GM23248 (cell line): Measurements from ENCODE around the gene ZNF385D.

Experiments
- EZH2 ChIP-seq: fragments of 200-600 bp; sonication (generic); IDR thresholded peaks from 2 replicates; pipeline ENCODE4 v1.6.1; 2018; ENCODE audit warnings: antibody characterized with exemption, mild to moderate bottlenecking; ENCODE audit not compliant: insufficient read depth, poor library complexity, severe bottlenecking
- EZH2phosphoT487 ChIP-seq: fragments of 200-600 bp; sonication (generic); IDR thresholded peaks from 2 replicates; pipeline ENCODE4 v1.6.1; 2018; ENCODE audit warnings: antibody characterized with exemption, moderate library complexity, mild to moderate bottlenecking, low read depth; ENCODE audit not compliant: insufficient read depth

DNA sequence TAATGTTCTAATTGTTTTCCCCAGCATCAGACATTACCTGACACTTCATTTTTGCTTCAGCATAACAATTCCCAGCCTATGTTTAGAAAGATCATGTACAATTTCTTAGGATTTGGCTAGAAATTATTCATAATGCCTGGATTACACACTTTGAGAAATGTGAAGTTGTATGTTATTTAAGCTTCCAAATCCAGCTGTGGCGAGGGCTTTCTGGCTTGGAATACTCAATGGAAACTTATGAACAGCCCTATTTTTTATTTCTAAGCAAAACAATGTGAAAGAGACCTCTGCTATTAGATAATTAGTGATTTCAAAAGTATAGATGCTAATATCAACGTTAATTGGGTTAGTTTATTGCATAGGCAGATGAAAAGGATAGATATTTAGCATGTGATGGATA lies 341.6 kb downstream of the ZNF385D start:
- TF ChIP-seq EZH2 (no peak), EZH2phosphoT487 (no peak)
